DOHH2 (cell line): ENCODE results near the gene RAMACL.

Experiments used
- H3F3A ChIP-seq: fragments of 200-600 bp; sonication (generic), shearing (Covaris generic); 2 replicates; pipeline ENCODE4 v1.6.0; 2016; ENCODE audit warnings: antibody characterized with exemption, mild to moderate bottlenecking; ENCODE audit not compliant: control insufficient read depth, insufficient read depth
- H3K27ac ChIP-seq: fragments of 200-600 bp; sonication (generic); 2 replicates; pipeline ENCODE4 v1.5.1; 2014; ENCODE audit warnings: low read depth, mild to moderate bottlenecking, low read length, moderate library complexity
- H3K27me3 ChIP-seq: fragments of 200-600 bp; sonication (generic); 2 replicates; pipeline ENCODE4 v1.6.1; 2014; ENCODE audit warnings: mild to moderate bottlenecking, low read length, mixed read lengths; ENCODE audit not compliant: control insufficient read depth
- H3K36me3 ChIP-seq: fragments of 200-600 bp; sonication (generic); 2 replicates; pipeline ENCODE4 v1.6.1; 2014; ENCODE audit warnings: mild to moderate bottlenecking, low read length, moderate library complexity, mixed read lengths; ENCODE audit not compliant: control insufficient read depth
- H3K4me1 ChIP-seq: fragments of 200-600 bp; sonication (generic); 2 replicates; pipeline ENCODE4 v1.6.1; 2014; ENCODE audit warnings: mild to moderate bottlenecking, low read length, mixed read lengths; ENCODE audit not compliant: control insufficient read depth
- H3K4me2 ChIP-seq: fragments of 200-600 bp; sonication (generic); 2 replicates; pipeline ENCODE4 v1.6.0; 2014; ENCODE audit warnings: mild to moderate bottlenecking, low read length, moderate library complexity
- H3K4me3 ChIP-seq: fragments of 200-600 bp; sonication (generic); 2 replicates; pipeline ENCODE4 v1.5.1; 2014; ENCODE audit warnings: mild to moderate bottlenecking, low read length, mixed read lengths
- H3K79me2 ChIP-seq: fragments of 200-600 bp; sonication (generic); 2 replicates; pipeline ENCODE4 v1.6.1; 2014; ENCODE audit warnings: mild to moderate bottlenecking, low read length, mixed read lengths; ENCODE audit not compliant: control insufficient read depth
- H3K9me2 ChIP-seq: fragments of 200-600 bp; sonication (generic); replicated peaks from 2 replicates; pipeline ENCODE4 v1.6.1; 2014; ENCODE audit warnings: mild to moderate bottlenecking, low read length, mixed read lengths; ENCODE audit not compliant: control insufficient read depth
- H3K9me3 ChIP-seq: fragments of 200-600 bp; sonication (generic); 2 replicates; pipeline ENCODE4 v1.6.1; 2014; ENCODE audit warnings: antibody characterized with exemption, low read length, mixed read lengths; ENCODE audit not compliant: control insufficient read depth, insufficient read depth
- H4K20me1 ChIP-seq: fragments of 200-600 bp; sonication (generic); 2 replicates; pipeline ENCODE4 v1.6.0; 2014; ENCODE audit warnings: low read depth, mild to moderate bottlenecking, antibody characterized with exemption, low read length, moderate library complexity; ENCODE audit not compliant: control insufficient read depth, insufficient read depth
- EZH2phosphoT487 ChIP-seq: fragments of 200-600 bp; sonication (generic); IDR thresholded peaks from 2 replicates; pipeline ENCODE4 v1.6.1; 2017; ENCODE audit warnings: borderline replicate concordance, mild to moderate bottlenecking, antibody characterized with exemption, low read length, moderate library complexity, mixed read lengths
- TF ChIP-seq, protein P1 (sequence below): fragments of 200-600 bp; sonication (generic); IDR thresholded peaks from one replicate; pipeline ENCODE4 v1.5.1; 2014; ENCODE audit warnings: antibody characterized with exemption, mild to moderate bottlenecking, low read depth, low read length; ENCODE audit not compliant: poor library complexity, severe bottlenecking

RAMACL gene

DNA sequence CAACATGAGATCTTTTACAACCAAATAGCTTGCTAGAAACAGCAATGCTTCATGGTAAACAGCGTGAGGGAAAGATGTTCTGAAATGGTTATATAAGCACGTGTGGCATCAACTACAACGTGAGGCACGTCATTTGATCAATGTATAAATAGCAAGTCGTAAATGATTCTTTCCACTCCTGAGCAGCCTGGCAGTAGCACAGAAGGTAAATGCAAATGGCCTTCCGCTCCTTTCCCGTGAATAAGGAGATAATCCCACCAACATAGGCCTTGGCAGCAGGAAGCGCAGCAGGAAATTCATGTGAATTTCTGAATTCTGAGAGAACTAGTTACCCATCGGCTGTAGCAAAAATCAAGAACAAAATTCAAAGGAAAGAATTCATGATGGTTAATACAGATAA is 23.6 kb upstream of the RAMACL start:
- no peaks in the 10 kb centered on the region for H3K36me3 ChIP-seq
- H3K9me2 ChIP-seq = no peaks in the 10 kb centered on the region
- no peaks in the 10 kb centered on the region for H3F3A ChIP-seq
- no peaks in the 10 kb centered on the region for H3K4me1 ChIP-seq
- no peaks in the 10 kb centered on the region for H3K9me3 ChIP-seq
- H3K27me3 ChIP-seq = no peaks in the 10 kb centered on the region
- no peaks in the 10 kb centered on the region for H3K79me2 ChIP-seq
- TF ChIP-seq, protein P1, sequence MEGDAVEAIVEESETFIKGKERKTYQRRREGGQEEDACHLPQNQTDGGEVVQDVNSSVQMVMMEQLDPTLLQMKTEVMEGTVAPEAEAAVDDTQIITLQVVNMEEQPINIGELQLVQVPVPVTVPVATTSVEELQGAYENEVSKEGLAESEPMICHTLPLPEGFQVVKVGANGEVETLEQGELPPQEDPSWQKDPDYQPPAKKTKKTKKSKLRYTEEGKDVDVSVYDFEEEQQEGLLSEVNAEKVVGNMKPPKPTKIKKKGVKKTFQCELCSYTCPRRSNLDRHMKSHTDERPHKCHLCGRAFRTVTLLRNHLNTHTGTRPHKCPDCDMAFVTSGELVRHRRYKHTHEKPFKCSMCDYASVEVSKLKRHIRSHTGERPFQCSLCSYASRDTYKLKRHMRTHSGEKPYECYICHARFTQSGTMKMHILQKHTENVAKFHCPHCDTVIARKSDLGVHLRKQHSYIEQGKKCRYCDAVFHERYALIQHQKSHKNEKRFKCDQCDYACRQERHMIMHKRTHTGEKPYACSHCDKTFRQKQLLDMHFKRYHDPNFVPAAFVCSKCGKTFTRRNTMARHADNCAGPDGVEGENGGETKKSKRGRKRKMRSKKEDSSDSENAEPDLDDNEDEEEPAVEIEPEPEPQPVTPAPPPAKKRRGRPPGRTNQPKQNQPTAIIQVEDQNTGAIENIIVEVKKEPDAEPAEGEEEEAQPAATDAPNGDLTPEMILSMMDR = no peak
- no peak for TF ChIP-seq EZH2phosphoT487
- no peak overlapping the region for H3K4me3 ChIP-seq
- no peak overlapping the region for H3K4me2 ChIP-seq
- no peaks in the 10 kb centered on the region for H4K20me1 ChIP-seq
- H3K27ac ChIP-seq = no peak overlapping the region

DNA sequence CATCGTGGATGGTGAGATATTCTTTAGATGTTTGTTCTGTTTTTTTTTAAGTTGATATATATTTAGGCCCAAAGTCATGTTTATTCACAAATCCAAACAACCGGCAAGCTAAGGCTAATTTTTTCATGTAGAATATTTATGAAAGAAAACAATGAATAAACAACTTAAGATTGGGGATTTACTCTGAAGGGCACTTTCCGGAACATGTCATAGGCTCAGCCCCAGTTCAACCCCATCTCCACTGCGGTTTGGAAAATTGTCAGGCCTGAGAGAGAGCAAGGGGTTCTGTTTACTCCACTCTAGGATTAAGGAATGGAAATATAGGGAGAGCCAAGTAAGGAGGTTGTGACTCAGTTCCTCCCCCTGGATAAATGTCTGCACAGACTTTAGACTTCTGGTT is 22.3 kb upstream of the RAMACL start:
- no peaks in the 10 kb centered on the region for H3K9me3 ChIP-seq
- no peak overlapping the region for H3K4me2 ChIP-seq
- no peaks in the 10 kb centered on the region for H3F3A ChIP-seq
- H3K4me3 ChIP-seq = no peak overlapping the region
- H4K20me1 ChIP-seq = no peaks in the 10 kb centered on the region
- no peaks in the 10 kb centered on the region for H3K9me2 ChIP-seq
- no peak overlapping the region for H3K27ac ChIP-seq
- TF ChIP-seq, protein P1 = no peak
- TF ChIP-seq EZH2phosphoT487 = no peak
- H3K27me3 ChIP-seq = no peaks in the 10 kb centered on the region
- H3K79me2 ChIP-seq = no peaks in the 10 kb centered on the region
- no peaks in the 10 kb centered on the region for H3K36me3 ChIP-seq
- H3K4me1 ChIP-seq = no peaks in the 10 kb centered on the region

DNA sequence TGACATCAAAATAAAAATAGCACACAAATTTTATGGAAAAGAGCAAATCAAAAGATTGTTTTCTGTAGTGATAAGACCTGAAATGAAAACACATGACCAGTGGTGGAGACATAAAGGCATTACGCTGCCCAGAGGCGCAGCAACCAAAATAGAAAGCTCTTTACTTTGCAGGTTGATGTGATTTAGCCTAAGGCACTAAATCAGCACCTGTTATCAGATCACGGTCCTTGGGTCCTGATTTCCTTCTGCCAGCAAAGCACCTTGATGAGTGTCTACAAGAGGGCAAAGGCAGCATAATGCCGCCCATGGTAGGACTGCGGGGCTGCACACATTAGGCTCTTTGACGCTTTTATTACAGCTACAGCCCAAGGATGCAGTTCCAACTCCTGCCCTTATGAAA is 19.3 kb upstream of the RAMACL start:
- no peaks in the 10 kb centered on the region for H4K20me1 ChIP-seq
- no peaks in the 10 kb centered on the region for H3K36me3 ChIP-seq
- H3K27ac ChIP-seq = no peak overlapping the region
- H3K4me3 ChIP-seq = no peak overlapping the region
- no peaks in the 10 kb centered on the region for H3K9me3 ChIP-seq
- TF ChIP-seq EZH2phosphoT487 = no peak
- TF ChIP-seq, protein P1 = no peak
- H3K4me2 ChIP-seq = no peak overlapping the region
- H3K9me2 ChIP-seq = no peaks in the 10 kb centered on the region
- H3F3A ChIP-seq = no peaks in the 10 kb centered on the region
- H3K27me3 ChIP-seq = no peaks in the 10 kb centered on the region
- H3K4me1 ChIP-seq = no peaks in the 10 kb centered on the region
- H3K79me2 ChIP-seq = no peaks in the 10 kb centered on the region

DNA sequence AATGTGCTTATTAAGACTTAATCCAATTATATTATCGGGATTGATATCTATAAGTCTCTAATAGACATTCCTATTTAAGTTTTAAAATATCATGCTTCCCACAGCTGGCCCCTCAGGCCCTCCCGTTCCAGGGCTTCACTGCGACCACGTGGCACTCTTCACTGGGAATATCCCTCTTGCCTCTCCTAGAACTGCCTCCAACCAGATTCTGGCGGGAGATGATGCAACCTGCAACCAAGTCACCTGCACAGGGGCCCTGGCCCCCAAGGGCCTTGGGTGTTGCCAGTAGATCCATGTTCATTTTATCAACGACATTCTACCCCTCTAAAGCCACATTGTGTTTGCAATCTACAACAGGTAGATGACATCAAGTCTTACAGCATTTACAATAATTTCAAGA is 18.4 kb upstream of the RAMACL start:
- Histone ChIP-seq H3K36me3 (no peaks in the 10 kb centered on the region), H3K27me3 (no peaks in the 10 kb centered on the region), H3K4me1 (no peaks in the 10 kb centered on the region), H3K79me2 (no peaks in the 10 kb centered on the region), H3F3A (no peaks in the 10 kb centered on the region), H3K27ac (no peak overlapping the region), H3K4me3 (no peak overlapping the region), H3K9me3 (no peaks in the 10 kb centered on the region), H4K20me1 (no peaks in the 10 kb centered on the region), H3K9me2 (no peaks in the 10 kb centered on the region), H3K4me2 (no peak overlapping the region)
- TF ChIP-seq, protein P1 = no peak
- TF ChIP-seq EZH2phosphoT487 = no peak
